HCT116 (cell line): ENCODE data around the gene ANGEL1. TPM values are rescaled to one million over a fixed set of nuclear protein-coding genes. Genes with fewer than 3 reads are reported as not detected.

Experiments
- ATAC-seq: fragments of 200-7000 bp; cut with Tn5 transposase; 2 replicates; pipeline ENCODE4 v1.9.1; 2020; ENCODE audit warnings: mild to moderate bottlenecking, moderate library complexity
- BruUV-seq: library from RNA; stranded (reverse); fragments of 400-500 nt; replicated peaks from 2 replicates; lab custom pipeline; 2021; lab: Mats Ljungman, UMichigan
- CTCF ChIA-PET: fragments of 300-600 bp; sonication (Branson Sonifier 250); formaldehyde crosslinking; loops from one replicate; lab custom pipeline; 2021; ENCODE audit warnings: antibody characterized with exemption; lab: Charles Lee
- POLR2A ChIA-PET: fragments of 300-600, 350-600 bp; sonication (Branson Sonifier 250); formaldehyde crosslinking; loops from one replicate; lab custom pipeline; 2021; ENCODE audit warnings: antibody characterized with exemption; lab: Charles Lee
- RAD21 ChIA-PET, 2 experiments: fragments of 300-600 bp; sonication (Branson Sonifier 250); formaldehyde crosslinking; loops; one replicate each; lab custom pipeline; 2023; ENCODE audit warnings: low total read pairs in 2 of 2; ENCODE audit not compliant: uncharacterized antibody in 2 of 2, unreplicated experiment in 2 of 2, low non-redundant PET in 1 of 2; lab: Charles Lee
- DNase-seq: peaks from one replicate; pipeline ENCODE4 v3.0.0-alpha.2; 2010; ENCODE audit warnings: low read depth, low spot score
- H2AFZ ChIP-seq: fragments of 200-600 bp; shearing (Covaris generic), sonication (generic); 2 replicates; pipeline ENCODE4 v1.6.1; 2017; ENCODE audit warnings: low read depth, mixed run types, mixed read lengths, antibody characterized with exemption, low read length; ENCODE audit not compliant: poor library complexity, severe bottlenecking
- H3K27ac ChIP-seq: 2 replicates; pipeline ENCODE4 v1.5.1; 2012; ENCODE audit warnings: low read depth, low read length
- H3K27me3 ChIP-seq: fragments of 200-600 bp; sonication (generic); 2 replicates; pipeline ENCODE4 v1.6.1; 2016; ENCODE audit warnings: mixed run types, low read length, mixed read lengths; ENCODE audit not compliant: insufficient read depth
- H3K36me3 ChIP-seq, 2 experiments: fragments of 200-500 bp in 1 of 2; fragments of 200-600 bp in 1 of 2; sonication (Bioruptor generic) in 1 of 2; sonication (generic) in 1 of 2; 2 replicates each; pipeline versions ENCODE4 v1.5.1 to v1.6.1; 2014 to 2016; ENCODE audit warnings: low read length in 2 of 2, inconsistent platforms in 1 of 2, mixed read lengths in 1 of 2, mixed run types in 1 of 2; ENCODE audit not compliant: insufficient read depth in 2 of 2, control insufficient read depth in 1 of 2
- H3K4me1 ChIP-seq, 2 experiments: fragments of 200-600 bp in 1 of 2; sonication (generic) in 1 of 2; 2 replicates each; pipeline versions ENCODE4 v1.5.1 to v1.6.1; 2012 to 2017; ENCODE audit warnings: low read length in 2 of 2, inconsistent platforms in 1 of 2, mild to moderate bottlenecking in 1 of 2, mixed read lengths in 1 of 2, mixed run types in 1 of 2, moderate library complexity in 1 of 2; ENCODE audit not compliant: insufficient read depth in 2 of 2, control insufficient read depth in 1 of 2
- H3K4me2 ChIP-seq: fragments of 200-600 bp; sonication (generic); 2 replicates; pipeline ENCODE4 v1.6.1; 2017; ENCODE audit warnings: mixed run types, low read length, mixed read lengths
- H3K4me3 ChIP-seq, 2 experiments: fragments of 200-600 bp in 1 of 2; sonication (generic) in 1 of 2; replicated peaks in 1 of 2; 2 replicates each; pipeline ENCODE4 v1.5.1; 2011 to 2016; ENCODE audit warnings: low read length in 2 of 2, control low read depth in 1 of 2, low read depth in 1 of 2, mild to moderate bottlenecking in 1 of 2, mixed read lengths in 1 of 2, mixed run types in 1 of 2
- H3K79me2 ChIP-seq: fragments of 200-600 bp; sonication (generic); 2 replicates; pipeline ENCODE4 v1.6.1; 2017; ENCODE audit warnings: mild to moderate bottlenecking, mixed run types, low read length, moderate library complexity, mixed read lengths; ENCODE audit not compliant: insufficient read depth
- H3K9ac ChIP-seq: fragments of 200-600 bp; sonication (generic); 2 replicates; pipeline ENCODE4 v1.6.1; 2016; ENCODE audit warnings: low read length, mixed read lengths
- H3K9me2 ChIP-seq: fragments of 200-600 bp; sonication (generic), shearing (Covaris generic); 2 replicates; pipeline ENCODE4 v1.6.1; 2017; ENCODE audit warnings: mixed run types, mild to moderate bottlenecking, moderate library complexity; ENCODE audit not compliant: insufficient read depth
- H3K9me3 ChIP-seq, 2 experiments: fragments of 200-500 bp in 1 of 2; fragments of 200-600 bp in 1 of 2; sonication (Bioruptor generic) in 1 of 2; sonication (generic) in 1 of 2; 2 replicates each; pipeline ENCODE4 v1.6.1; 2014 to 2017; ENCODE audit warnings: low read length in 2 of 2, mixed read lengths in 2 of 2, inconsistent platforms in 1 of 2, low read depth in 1 of 2, mild to moderate bottlenecking in 1 of 2, mixed run types in 1 of 2, moderate library complexity in 1 of 2; ENCODE audit not compliant: control insufficient read depth in 1 of 2, insufficient read depth in 1 of 2
- H4K20me1 ChIP-seq: fragments of 200-600 bp; sonication (generic), shearing (Covaris generic); 2 replicates; pipeline ENCODE4 v1.6.1; 2017; ENCODE audit warnings: mixed run types, mild to moderate bottlenecking, moderate library complexity; ENCODE audit not compliant: insufficient read depth
- ATF3 ChIP-seq: IDR thresholded peaks from 2 replicates; pipeline ENCODE4 v1.6.1; 2012
- CTCF ChIP-seq, 3 experiments: fragments of 200-600 bp in 1 of 3; sonication (generic) in 1 of 3; IDR thresholded peaks in 2 of 3; conservative IDR thresholded peaks in 1 of 3; 2 replicates each; pipeline ENCODE4 v1.5.1; 2012 to 2017; ENCODE audit warnings: low read depth in 2 of 3, low read length in 2 of 3, antibody characterized with exemption in 1 of 3, borderline replicate concordance in 1 of 3, control low read depth in 1 of 3, mild to moderate bottlenecking in 1 of 3, mixed read lengths in 1 of 3, mixed run types in 1 of 3, moderate library complexity in 1 of 3; ENCODE audit not compliant: insufficient read depth in 1 of 3
- JUND ChIP-seq: IDR thresholded peaks from 2 replicates; pipeline ENCODE4 v1.6.1; 2012
- SRF ChIP-seq: IDR thresholded peaks from 2 replicates; pipeline ENCODE4 v1.6.1; 2012; ENCODE audit warnings: low read depth
- intact Hi-C: fragments of 100-400 bp; cut with micrococcal nuclease; formaldehyde crosslinking; loops from 2 replicates; pipeline ENCODE4 v1.10.0; 2022
- total RNA-seq: library from RNA; stranded (reverse); gene quantifications from one replicate; pipeline ENCODE4 v1.2.1, GENCODE V29; 2021; ENCODE audit not compliant: unreplicated experiment
- TF ChIP-seq, protein P1 (sequence below): IDR thresholded peaks from 2 replicates; pipeline ENCODE4 v1.6.1; 2011; ENCODE audit warnings: mild to moderate bottlenecking, low read length, moderate library complexity; ENCODE audit not compliant: insufficient replicate concordance; ENCODE audit errors: extremely low read depth

The ANGEL1 gene
- total RNA-seq, 1 experiment from 2014 or later = 20.6 TPM

GRCh38 chr14:76778546-76779215, 34.0 kb downstream of the ANGEL1 start:
- H3K4me2 ChIP-seq = no peak overlapping the region
- peaks cover 3 to 10% of the 10 kb centered on the region in 2 experiments for H3K4me1 ChIP-seq
- DNase-seq = no peak
- H4K20me1 ChIP-seq = no peaks in the 10 kb centered on the region
- POLR2A ChIA-PET = no interaction called here
- TF ChIP-seq SRF (no peak), CTCF (IDR thresholded peaks at IDR 0.05 in 2 of 3, conservative IDR thresholded peaks at IDR 0.05 in 1 of 3; ENCODE audit: borderline replicate concordance in 1 of 3, insufficient read depth in 1 of 3, low read depth in 2 of 3, low read length in 2 of 3) (no peak), JUND (no peak), ATF3 (no peak)
- TF ChIP-seq, protein P1, sequence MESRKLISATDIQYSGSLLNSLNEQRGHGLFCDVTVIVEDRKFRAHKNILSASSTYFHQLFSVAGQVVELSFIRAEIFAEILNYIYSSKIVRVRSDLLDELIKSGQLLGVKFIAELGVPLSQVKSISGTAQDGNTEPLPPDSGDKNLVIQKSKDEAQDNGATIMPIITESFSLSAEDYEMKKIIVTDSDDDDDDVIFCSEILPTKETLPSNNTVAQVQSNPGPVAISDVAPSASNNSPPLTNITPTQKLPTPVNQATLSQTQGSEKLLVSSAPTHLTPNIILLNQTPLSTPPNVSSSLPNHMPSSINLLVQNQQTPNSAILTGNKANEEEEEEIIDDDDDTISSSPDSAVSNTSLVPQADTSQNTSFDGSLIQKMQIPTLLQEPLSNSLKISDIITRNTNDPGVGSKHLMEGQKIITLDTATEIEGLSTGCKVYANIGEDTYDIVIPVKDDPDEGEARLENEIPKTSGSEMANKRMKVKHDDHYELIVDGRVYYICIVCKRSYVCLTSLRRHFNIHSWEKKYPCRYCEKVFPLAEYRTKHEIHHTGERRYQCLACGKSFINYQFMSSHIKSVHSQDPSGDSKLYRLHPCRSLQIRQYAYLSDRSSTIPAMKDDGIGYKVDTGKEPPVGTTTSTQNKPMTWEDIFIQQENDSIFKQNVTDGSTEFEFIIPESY = no peak
- peaks cover 5 to 7% of the 10 kb centered on the region in 2 experiments; a peak in 3 of 4 replicates for H3K36me3 ChIP-seq
- CTCF ChIA-PET = no interaction called here
- BruUV-seq = TSS peak; percentile 9
- intact Hi-C loops = no loop called here
- no peak for ATAC-seq
- RAD21 ChIA-PET = no interaction called here
- H2AFZ ChIP-seq = no peak overlapping the region
- no peak overlapping the region for H3K4me3 ChIP-seq
- H3K27me3 ChIP-seq = no peaks in the 10 kb centered on the region
- no peaks in the 10 kb centered on the region for H3K79me2 ChIP-seq
- no peaks in the 10 kb centered on the region for H3K9me2 ChIP-seq
- no peak overlapping the region for H3K9ac ChIP-seq
- no peaks in the 10 kb centered on the region for H3K9me3 ChIP-seq
- H3K27ac ChIP-seq = no peak overlapping the region
